ENCODE data around the gene CHRNA4. TPM values are rescaled to one million over a fixed set of nuclear protein-coding genes. Genes with fewer than 3 reads are reported as not detected.

CHRNA4 gene
- total RNA-seq, 2 experiments from 2014 or later, result not detected

GRCh38 chr20:63394069-63394919 is 33.1 kb upstream of the CHRNA4 start:
- CTCF ChIA-PET, result no interaction called here
- H3K4me3 Mint-ChIP-seq, result no peak overlapping the region
- no peaks in the 10 kb centered on the region for H3K36me3 Mint-ChIP-seq
- intact Hi-C loops (cut with micrococcal nuclease), result no loop called here
- H3K4me1 Mint-ChIP-seq (ENCODE audit: low read depth), result no peaks in the 10 kb centered on the region
- H3K27ac Mint-ChIP-seq, result no peak overlapping the region
- H3K27me3 Mint-ChIP-seq, result peaks cover 1% of the 10 kb centered on the region
- no peak for DNase-seq
- POLR2A ChIA-PET, result no interaction called here
- H3K9me3 Mint-ChIP-seq, result peaks cover 3% of the 10 kb centered on the region

- H3K27ac Mint-ChIP-seq, result no peak overlapping the region
- H3K36me3 Mint-ChIP-seq, result no peaks in the 10 kb centered on the region
- H3K9me3 Mint-ChIP-seq, result peaks cover 3% of the 10 kb centered on the region
- intact Hi-C loops (cut with micrococcal nuclease), result no loop called here
- H3K4me3 Mint-ChIP-seq, result no peak overlapping the region
- H3K27me3 Mint-ChIP-seq, result peaks cover 1% of the 10 kb centered on the region
- ChIA-PET CTCF (no interaction called here), POLR2A (no interaction called here)
- no peaks in the 10 kb centered on the region for H3K4me1 Mint-ChIP-seq (ENCODE audit: low read depth)
- DNase-seq, result no peak
These were observed 32.4 kb upstream of the CHRNA4 start for GRCh38 chr20:63393566-63393965.

- H3K36me3 Mint-ChIP-seq, result no peaks in the 10 kb centered on the region
- peaks cover 7% of the 10 kb centered on the region for H3K9me3 Mint-ChIP-seq
- no peak overlapping the region for H3K4me3 Mint-ChIP-seq
- H3K27me3 Mint-ChIP-seq, result peaks cover 1% of the 10 kb centered on the region
- no peak overlapping the region for H3K27ac Mint-ChIP-seq
- no peaks in the 10 kb centered on the region for H3K4me1 Mint-ChIP-seq (ENCODE audit: low read depth)
- ChIA-PET CTCF (no interaction called here), POLR2A (no interaction called here)
- no peak for DNase-seq
- intact Hi-C loops (cut with micrococcal nuclease), result no loop called here
These were observed 31.6 kb upstream of the CHRNA4 start for GRCh38 chr20:63392465-63393365.

GRCh38 chr20:63387917-63388316 is 26.8 kb upstream of the CHRNA4 start:
- Mint-ChIP-seq H3K9me3 (peaks cover 32% of the 10 kb centered on the region), H3K4me3 (no peak overlapping the region), H3K36me3 (peaks cover 2% of the 10 kb centered on the region), H3K4me1 (ENCODE audit: low read depth) (no peaks in the 10 kb centered on the region), H3K27me3 (peaks cover 1% of the 10 kb centered on the region), H3K27ac (no peak overlapping the region)
- no peak for DNase-seq
- ChIA-PET POLR2A (no interaction called here), CTCF (no interaction called here)
- intact Hi-C loops (cut with micrococcal nuclease), result loop anchor here (10.0 kb wide), 1 partner anchor 163 kb away; no protein-coding TSS in a partner anchor

GRCh38 chr20:63387393-63387792 is 26.2 kb upstream of the CHRNA4 start:
- Mint-ChIP-seq H3K4me3 (no peak overlapping the region), H3K36me3 (peaks cover 2% of the 10 kb centered on the region), H3K27ac (no peak overlapping the region), H3K27me3 (peaks cover 1% of the 10 kb centered on the region), H3K4me1 (ENCODE audit: low read depth) (no peaks in the 10 kb centered on the region), H3K9me3 (peaks cover 32% of the 10 kb centered on the region)
- ChIA-PET CTCF (no interaction called here), POLR2A (no interaction called here)
- intact Hi-C loops (cut with micrococcal nuclease), result loop anchor here (10.0 kb wide), 1 partner anchor 163 kb away; no protein-coding TSS in a partner anchor
- DNase-seq, result no peak

GRCh38 chr20:63386491-63386890 is 25.3 kb upstream of the CHRNA4 start:
- H3K9me3 Mint-ChIP-seq, result peaks cover 32% of the 10 kb centered on the region
- POLR2A ChIA-PET, result no interaction called here

GRCh38 chr20:63385819-63386218 is 24.7 kb upstream of the CHRNA4 start:
- peaks cover 2% of the 10 kb centered on the region for H3K36me3 Mint-ChIP-seq
- peaks cover 1% of the 10 kb centered on the region for H3K27me3 Mint-ChIP-seq
- H3K4me1 Mint-ChIP-seq (ENCODE audit: low read depth), result no peaks in the 10 kb centered on the region
- no peak overlapping the region for H3K4me3 Mint-ChIP-seq
- ChIA-PET CTCF (interaction anchor here (0.7 kb wide), 1 partner anchor 162 kb away, joined by 3 read pairs; no protein-coding TSS in a partner anchor), POLR2A (no interaction called here)
- no peak for DNase-seq
- intact Hi-C loops (cut with micrococcal nuclease), result loop anchor here (10.0 kb wide), 1 partner anchor 161 kb away; no protein-coding TSS in a partner anchor
- H3K27ac Mint-ChIP-seq, result no peak overlapping the region
- peaks cover 32% of the 10 kb centered on the region for H3K9me3 Mint-ChIP-seq

More at GRCh38 chr20:63386491-63386890, 25.3 kb upstream of the CHRNA4 start:
- CTCF ChIA-PET, result interaction anchor here (0.7 kb wide), 1 partner anchor 163 kb away, joined by 3 read pairs; no protein-coding TSS in a partner anchor
- Mint-ChIP-seq H3K4me1 (ENCODE audit: low read depth) (no peaks in the 10 kb centered on the region), H3K27me3 (peaks cover 1% of the 10 kb centered on the region), H3K27ac (no peak overlapping the region), H3K4me3 (no peak overlapping the region), H3K36me3 (peaks cover 2% of the 10 kb centered on the region)
- DNase-seq, result no peak
- intact Hi-C loops (cut with micrococcal nuclease), result loop anchor here (10.0 kb wide), 1 partner anchor 162 kb away; no protein-coding TSS in a partner anchor

GRCh38 chr20:63384336-63384735 is 23.2 kb upstream of the CHRNA4 start:
- intact Hi-C loops (cut with micrococcal nuclease), result loop anchor here (10.0 kb wide), 1 partner anchor 160 kb away; no protein-coding TSS in a partner anchor
- Mint-ChIP-seq H3K4me3 (no peak overlapping the region), H3K36me3 (peaks cover 2% of the 10 kb centered on the region), H3K27ac (no peak overlapping the region), H3K9me3 (peaks cover 30% of the 10 kb centered on the region), H3K27me3 (no peaks in the 10 kb centered on the region), H3K4me1 (ENCODE audit: low read depth) (no peaks in the 10 kb centered on the region)
- CTCF ChIA-PET, result interaction anchor here (1.0 kb wide), 1 partner anchor 161 kb away, joined by 3 read pairs; no protein-coding TSS in a partner anchor
- POLR2A ChIA-PET, result no interaction called here
- DNase-seq, result no peak

- ChIA-PET CTCF (interaction anchor here (1.0 to 6.7 kb wide), 2 partner anchors 74 to 160 kb away, joined by 3 to 64 read pairs; no protein-coding TSS in a partner anchor), POLR2A (no interaction called here)
- Mint-ChIP-seq H3K27me3 (peaks cover 5% of the 10 kb centered on the region), H3K36me3 (peaks cover 2% of the 10 kb centered on the region), H3K4me3 (no peak overlapping the region), H3K4me1 (ENCODE audit: low read depth) (no peaks in the 10 kb centered on the region), H3K9me3 (peaks cover 30% of the 10 kb centered on the region), H3K27ac (no peak overlapping the region)
- DNase-seq, result no peak
- intact Hi-C loops (cut with micrococcal nuclease), result loop anchor here (10.0 kb wide), 1 partner anchor 159 kb away; no protein-coding TSS in a partner anchor
These were observed 22.4 kb upstream of the CHRNA4 start for GRCh38 chr20:63383556-63383955.

GRCh38 chr20:63382551-63383300 is 21.6 kb upstream of the CHRNA4 start:
- DNase-seq, result no peak
- H3K4me3 Mint-ChIP-seq, result no peak overlapping the region
- CTCF ChIA-PET, result interaction anchor here (0.8 to 6.7 kb wide), 5 partner anchors 18 to 200 kb away, joined by 3 to 64 read pairs (median 5); no protein-coding TSS in a partner anchor
- peaks cover 26% of the 10 kb centered on the region for H3K9me3 Mint-ChIP-seq
- no peaks in the 10 kb centered on the region for H3K4me1 Mint-ChIP-seq (ENCODE audit: low read depth)
- peaks cover 9% of the 10 kb centered on the region for H3K27me3 Mint-ChIP-seq
- POLR2A ChIA-PET, result no interaction called here
- intact Hi-C loops (cut with micrococcal nuclease), result loop anchor here (10.0 kb wide), 1 partner anchor 158 kb away; no protein-coding TSS in a partner anchor
- H3K36me3 Mint-ChIP-seq, result peaks cover 2% of the 10 kb centered on the region
- no peak overlapping the region for H3K27ac Mint-ChIP-seq

GRCh38 chr20:63381781-63382431 is 20.8 kb upstream of the CHRNA4 start:
- ChIA-PET POLR2A (no interaction called here), CTCF (interaction anchor here (0.6 to 6.7 kb wide), 8 partner anchors 12 to 289 kb away, joined by 3 to 64 read pairs (median 4); no protein-coding TSS in a partner anchor)

More at GRCh38 chr20:63381781-63382431, 20.8 kb upstream of the CHRNA4 start:
- H3K4me1 Mint-ChIP-seq (ENCODE audit: low read depth), result no peaks in the 10 kb centered on the region
- intact Hi-C loops (cut with micrococcal nuclease), result loop anchor here (10.0 kb wide), 1 partner anchor 157 kb away; no protein-coding TSS in a partner anchor
- H3K9me3 Mint-ChIP-seq, result peaks cover 18% of the 10 kb centered on the region
- H3K27ac Mint-ChIP-seq, result no peak overlapping the region
- DNase-seq, result peak; percentile 35
- H3K4me3 Mint-ChIP-seq, result no peak overlapping the region
- H3K27me3 Mint-ChIP-seq, result peaks cover 9% of the 10 kb centered on the region
- peaks cover 2% of the 10 kb centered on the region for H3K36me3 Mint-ChIP-seq
